Osteoblast (primary cell): ENCODE results near the gene ERC1. TPM values are rescaled to one million over a fixed set of nuclear protein-coding genes. Genes with fewer than 3 reads are reported as not detected.
A peak's percentile ranks its signal among the peaks of the same experiment; 100 is the strongest.

Source experiments
- DNase-seq: peaks from one replicate; pipeline ENCODE4 v3.0.0; 2011; ENCODE audit warnings: low spot score, mixed read lengths; ENCODE audit not compliant: insufficient read length; ENCODE audit errors: missing footprints
- H2AFZ ChIP-seq: 2 replicates; pipeline ENCODE4 v1.6.0; 2011; ENCODE audit warnings: mild to moderate bottlenecking, low read length
- H3K27ac ChIP-seq: 2 replicates; pipeline ENCODE4 v1.5.1; 2011; ENCODE audit warnings: mild to moderate bottlenecking, low read depth, low read length, moderate library complexity
- H3K27me3 ChIP-seq: 2 replicates; pipeline ENCODE4 v1.6.0; 2012; ENCODE audit warnings: mild to moderate bottlenecking, control low read depth, inconsistent platforms, low read length, moderate library complexity; ENCODE audit not compliant: insufficient read depth
- H3K36me3 ChIP-seq: 2 replicates; pipeline ENCODE4 v1.5.1; 2011; ENCODE audit warnings: mild to moderate bottlenecking, low read length, control low read depth, moderate library complexity; ENCODE audit not compliant: insufficient read depth
- H3K4me1 ChIP-seq: 2 replicates; pipeline ENCODE4 v1.5.1; 2011; ENCODE audit warnings: mild to moderate bottlenecking, low read length, control low read depth, moderate library complexity; ENCODE audit not compliant: insufficient read depth
- H3K4me2 ChIP-seq: 2 replicates; pipeline ENCODE4 v1.6.0; 2011; ENCODE audit warnings: mild to moderate bottlenecking, low read length; ENCODE audit not compliant: insufficient read depth
- H3K4me3 ChIP-seq: fragments of 200-600 bp; sonication (generic); 3 replicates; pipeline ENCODE4 v1.5.1; 2012; ENCODE audit warnings: mild to moderate bottlenecking, low read length, inconsistent platforms; ENCODE audit not compliant: insufficient read depth
- H3K79me2 ChIP-seq: 2 replicates; pipeline ENCODE4 v1.6.0; 2012; ENCODE audit warnings: mild to moderate bottlenecking, low read length, control low read depth, inconsistent platforms; ENCODE audit not compliant: insufficient read depth
- H3K9me3 ChIP-seq: 2 replicates; pipeline ENCODE4 v1.5.1; 2011; ENCODE audit warnings: low read depth, low read length, control low read depth
- H4K20me1 ChIP-seq: 2 replicates; pipeline ENCODE4 v1.6.0; 2012; ENCODE audit warnings: mild to moderate bottlenecking, low read length, control low read depth; ENCODE audit not compliant: insufficient read depth
- total RNA-seq: library from RNA; depleted of rRNA; stranded (reverse); fragments of >200 nt; gene quantifications from 2 replicates; pipeline ENCODE4 v1.2.3, GENCODE V29; 2012
- TF ChIP-seq, protein P1 (sequence below): IDR thresholded peaks from 2 replicates; pipeline ENCODE4 v1.5.1; 2011; ENCODE audit warnings: mild to moderate bottlenecking, low read depth, low read length, moderate library complexity; ENCODE audit errors: extremely low read depth

The ERC1 gene
- total RNA-seq, 1 donor, result 36.2 TPM

DNA sequence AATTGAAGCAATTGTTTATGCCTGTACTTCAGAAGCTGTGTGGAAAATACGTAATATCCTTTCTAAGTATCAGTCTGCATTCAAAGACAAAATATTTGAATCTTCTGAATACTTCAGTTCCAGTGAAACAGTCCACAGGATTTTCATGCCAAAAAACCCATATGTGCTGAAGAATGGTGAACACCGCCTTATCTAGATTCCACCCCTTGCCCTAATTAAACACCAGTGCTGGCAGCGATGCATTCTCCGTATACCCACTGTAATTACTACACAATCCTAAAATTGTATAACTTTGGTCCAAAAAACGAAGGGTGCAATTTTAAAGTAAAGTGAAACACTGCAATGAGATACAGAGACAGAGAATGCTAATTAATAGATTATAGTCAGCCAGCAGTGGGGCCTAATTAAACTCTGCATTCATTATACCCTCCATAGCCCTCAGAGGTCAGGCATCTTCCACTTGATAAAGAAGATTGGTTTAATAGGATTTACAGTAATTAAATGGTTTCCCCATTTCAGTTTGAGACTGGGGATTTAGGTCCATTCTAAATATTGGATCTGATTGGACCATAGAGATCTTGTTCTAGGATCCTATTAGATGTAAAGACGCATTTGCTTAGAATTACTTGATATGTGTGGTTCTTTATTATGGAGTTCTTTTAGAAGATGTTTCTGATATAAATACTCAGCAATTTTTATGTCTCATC, 43.9 kb downstream of the ERC1 start:
- H3K27ac ChIP-seq, result no peak overlapping the region
- no peak overlapping the region for H3K4me2 ChIP-seq
- DNase-seq, result no peak
- peaks cover 2% of the 10 kb centered on the region for H3K36me3 ChIP-seq
- H4K20me1 ChIP-seq, result peaks cover 3% of the 10 kb centered on the region
- H3K79me2 ChIP-seq, result peaks cover 12% of the 10 kb centered on the region
- no peaks in the 10 kb centered on the region for H3K9me3 ChIP-seq
- no peaks in the 10 kb centered on the region for H3K27me3 ChIP-seq
- no peak overlapping the region for H3K4me3 ChIP-seq
- no peaks in the 10 kb centered on the region for H3K4me1 ChIP-seq
- H2AFZ ChIP-seq, result no peak overlapping the region
- TF ChIP-seq, protein P1, sequence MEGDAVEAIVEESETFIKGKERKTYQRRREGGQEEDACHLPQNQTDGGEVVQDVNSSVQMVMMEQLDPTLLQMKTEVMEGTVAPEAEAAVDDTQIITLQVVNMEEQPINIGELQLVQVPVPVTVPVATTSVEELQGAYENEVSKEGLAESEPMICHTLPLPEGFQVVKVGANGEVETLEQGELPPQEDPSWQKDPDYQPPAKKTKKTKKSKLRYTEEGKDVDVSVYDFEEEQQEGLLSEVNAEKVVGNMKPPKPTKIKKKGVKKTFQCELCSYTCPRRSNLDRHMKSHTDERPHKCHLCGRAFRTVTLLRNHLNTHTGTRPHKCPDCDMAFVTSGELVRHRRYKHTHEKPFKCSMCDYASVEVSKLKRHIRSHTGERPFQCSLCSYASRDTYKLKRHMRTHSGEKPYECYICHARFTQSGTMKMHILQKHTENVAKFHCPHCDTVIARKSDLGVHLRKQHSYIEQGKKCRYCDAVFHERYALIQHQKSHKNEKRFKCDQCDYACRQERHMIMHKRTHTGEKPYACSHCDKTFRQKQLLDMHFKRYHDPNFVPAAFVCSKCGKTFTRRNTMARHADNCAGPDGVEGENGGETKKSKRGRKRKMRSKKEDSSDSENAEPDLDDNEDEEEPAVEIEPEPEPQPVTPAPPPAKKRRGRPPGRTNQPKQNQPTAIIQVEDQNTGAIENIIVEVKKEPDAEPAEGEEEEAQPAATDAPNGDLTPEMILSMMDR, result no peak

DNA sequence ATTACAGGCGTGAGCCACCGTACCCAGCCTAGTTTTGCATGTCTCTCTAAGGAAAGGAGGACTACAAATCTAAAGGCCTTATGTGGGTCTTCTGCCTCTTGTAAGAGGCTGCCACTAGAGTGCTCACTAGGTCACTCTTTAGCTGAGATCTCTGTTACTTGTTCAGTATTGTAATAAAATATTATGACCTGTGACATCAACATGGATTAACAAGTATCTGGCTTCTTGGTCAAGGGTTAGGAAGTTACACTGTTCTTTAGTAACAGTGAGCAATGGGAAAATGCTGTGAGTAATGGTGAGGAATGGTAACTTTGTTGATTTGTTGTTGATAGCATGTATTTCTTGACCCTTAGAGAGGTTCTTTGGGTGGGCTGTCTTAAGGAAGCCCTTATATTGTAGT, 50.5 kb downstream of the ERC1 start:
- peak; percentile 78 for DNase-seq
- TF ChIP-seq, protein P1, result no peak
- peaks cover 12% of the 10 kb centered on the region for H3K4me1 ChIP-seq
- no peaks in the 10 kb centered on the region for H3K9me3 ChIP-seq
- no peak overlapping the region for H2AFZ ChIP-seq
- peaks cover 4% of the 10 kb centered on the region for H3K36me3 ChIP-seq
- no peaks in the 10 kb centered on the region for H4K20me1 ChIP-seq
- H3K27ac ChIP-seq, result no peak overlapping the region
- H3K27me3 ChIP-seq, result no peaks in the 10 kb centered on the region
- H3K79me2 ChIP-seq, result peaks cover 21% of the 10 kb centered on the region
- H3K4me3 ChIP-seq, result no peak overlapping the region
- H3K4me2 ChIP-seq, result no peak overlapping the region

DNA sequence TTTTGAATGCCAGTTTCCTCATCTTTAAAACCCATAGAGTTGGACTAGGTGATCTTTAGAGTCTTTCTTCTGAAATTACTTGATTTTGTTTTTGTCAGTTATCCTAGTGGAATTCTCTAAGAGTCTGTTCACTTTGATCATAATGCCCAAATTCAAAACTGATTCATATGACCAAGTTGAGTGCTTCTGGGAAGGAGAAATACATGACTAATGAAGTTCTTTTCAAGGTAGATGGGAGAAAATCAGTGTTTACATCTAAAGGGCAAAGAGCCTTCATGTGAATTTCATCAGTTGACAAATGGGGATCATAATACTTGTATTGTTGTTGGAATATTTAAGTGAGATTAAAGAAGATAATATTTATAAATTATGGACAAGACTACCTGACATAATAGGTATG, 53.2 kb downstream of the ERC1 start:
- Histone ChIP-seq H3K27me3 (no peaks in the 10 kb centered on the region), H3K36me3 (peaks cover 4% of the 10 kb centered on the region), H2AFZ (no peak overlapping the region), H3K4me3 (no peak overlapping the region), H3K9me3 (no peaks in the 10 kb centered on the region), H3K4me2 (no peak overlapping the region), H4K20me1 (no peaks in the 10 kb centered on the region), H3K4me1 (peaks cover 19% of the 10 kb centered on the region), H3K27ac (peak overlapping the region; percentile 38), H3K79me2 (peaks cover 44% of the 10 kb centered on the region)
- TF ChIP-seq, protein P1, result no peak
- DNase-seq, result peak; percentile 42

DNA sequence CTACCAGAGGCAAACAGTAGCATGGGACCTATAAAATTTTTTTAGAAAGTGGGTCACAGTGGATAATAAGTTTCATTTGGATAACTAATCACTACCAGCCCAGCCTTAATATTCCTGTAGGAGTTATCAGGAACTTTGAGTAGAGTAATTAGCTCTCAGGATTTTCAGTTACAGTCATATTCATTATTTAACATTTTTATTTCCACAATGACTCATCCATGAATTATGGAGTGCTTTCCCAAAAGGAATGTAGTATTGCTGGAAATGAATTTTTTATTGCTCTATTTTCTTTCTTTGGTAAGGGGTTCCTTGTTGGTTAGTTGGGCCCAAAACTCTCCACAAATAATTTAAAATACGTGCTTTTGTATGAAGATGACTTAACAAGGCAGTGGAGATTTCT, 53.7 kb downstream of the ERC1 start:
- peak overlapping the region; percentile 38 for H3K27ac ChIP-seq
- peaks cover 48% of the 10 kb centered on the region for H3K79me2 ChIP-seq
- no peaks in the 10 kb centered on the region for H3K27me3 ChIP-seq

More for the DNA sequence above, 53.7 kb downstream of the ERC1 start:
- Histone ChIP-seq H3K36me3 (peaks cover 4% of the 10 kb centered on the region), H3K4me1 (peaks cover 19% of the 10 kb centered on the region), H3K9me3 (no peaks in the 10 kb centered on the region), H3K4me2 (peak overlapping the region; percentile 17), H3K4me3 (no peak overlapping the region), H4K20me1 (no peaks in the 10 kb centered on the region), H2AFZ (no peak overlapping the region)
- DNase-seq, result peak; percentile 45
- TF ChIP-seq, protein P1, result no peak
